ENCODE measurements around the gene ARHGAP31.
"Not testable (repeated sequence)": the region's sequence is repeated elsewhere in the genome, so short reads cannot be mapped to it uniquely, and the experiment has no call there.

The ARHGAP31 gene

DNA sequence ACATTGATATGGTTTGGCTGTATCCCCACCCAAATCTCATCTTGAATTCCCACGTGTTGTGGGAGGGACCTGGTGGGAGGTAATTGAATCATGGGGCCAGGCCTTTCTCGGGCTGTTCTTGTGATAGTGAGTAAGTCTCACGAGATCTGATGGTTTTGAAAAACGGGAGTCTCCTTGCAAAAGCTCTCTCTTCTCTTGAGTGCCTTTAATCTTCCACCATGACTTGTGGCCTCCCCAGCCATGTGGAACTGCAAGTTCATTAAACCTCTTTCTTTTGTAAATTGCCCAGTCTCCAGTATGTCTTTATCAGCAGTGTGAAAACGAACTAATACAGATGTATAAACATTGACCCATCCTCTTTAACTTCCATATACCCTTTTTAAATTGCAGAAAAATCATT is 26.6 kb downstream of the ARHGAP31 start:
- not testable (repeated sequence) for DNase-seq

DNA sequence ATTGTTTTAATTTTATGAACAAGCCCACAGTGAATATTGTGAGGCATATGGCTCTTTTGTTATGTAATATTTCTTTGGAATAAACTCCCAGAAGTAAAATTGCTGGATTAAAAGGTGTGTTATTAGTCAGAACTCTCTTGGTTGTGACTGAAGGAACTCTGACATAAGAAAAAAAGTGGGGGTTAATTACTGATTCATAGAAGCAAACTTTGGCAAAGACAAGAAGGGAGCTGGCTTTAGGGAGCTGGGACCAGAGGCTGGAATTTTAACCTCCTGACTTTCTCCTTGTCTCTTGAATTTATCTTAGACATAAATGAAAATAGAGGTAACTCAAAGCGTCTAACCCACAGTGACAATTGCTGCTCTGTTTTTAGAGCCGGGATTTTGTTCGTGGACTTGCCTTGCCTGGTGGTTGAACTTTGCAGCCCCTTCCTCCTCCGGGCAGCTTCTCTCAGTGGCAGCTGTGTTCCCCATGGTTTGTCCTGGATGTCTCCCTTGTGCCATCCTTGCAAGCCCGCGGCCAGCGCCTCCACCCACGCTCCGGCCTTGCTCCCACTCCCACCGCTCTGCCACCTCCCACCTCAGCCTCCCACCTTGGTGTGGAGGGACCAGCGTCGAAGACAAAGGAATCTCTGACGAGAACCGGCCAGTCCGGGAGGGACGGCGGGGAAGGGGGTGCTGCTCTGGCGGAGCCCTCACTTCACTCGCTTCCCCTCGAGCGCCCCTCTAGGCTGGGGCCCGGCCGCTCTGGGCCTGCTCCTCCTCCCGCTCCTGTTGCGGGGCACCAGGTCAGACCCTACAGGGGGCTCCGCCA is 28.0 kb downstream of the ARHGAP31 start:
- no peak for DNase-seq

DNA sequence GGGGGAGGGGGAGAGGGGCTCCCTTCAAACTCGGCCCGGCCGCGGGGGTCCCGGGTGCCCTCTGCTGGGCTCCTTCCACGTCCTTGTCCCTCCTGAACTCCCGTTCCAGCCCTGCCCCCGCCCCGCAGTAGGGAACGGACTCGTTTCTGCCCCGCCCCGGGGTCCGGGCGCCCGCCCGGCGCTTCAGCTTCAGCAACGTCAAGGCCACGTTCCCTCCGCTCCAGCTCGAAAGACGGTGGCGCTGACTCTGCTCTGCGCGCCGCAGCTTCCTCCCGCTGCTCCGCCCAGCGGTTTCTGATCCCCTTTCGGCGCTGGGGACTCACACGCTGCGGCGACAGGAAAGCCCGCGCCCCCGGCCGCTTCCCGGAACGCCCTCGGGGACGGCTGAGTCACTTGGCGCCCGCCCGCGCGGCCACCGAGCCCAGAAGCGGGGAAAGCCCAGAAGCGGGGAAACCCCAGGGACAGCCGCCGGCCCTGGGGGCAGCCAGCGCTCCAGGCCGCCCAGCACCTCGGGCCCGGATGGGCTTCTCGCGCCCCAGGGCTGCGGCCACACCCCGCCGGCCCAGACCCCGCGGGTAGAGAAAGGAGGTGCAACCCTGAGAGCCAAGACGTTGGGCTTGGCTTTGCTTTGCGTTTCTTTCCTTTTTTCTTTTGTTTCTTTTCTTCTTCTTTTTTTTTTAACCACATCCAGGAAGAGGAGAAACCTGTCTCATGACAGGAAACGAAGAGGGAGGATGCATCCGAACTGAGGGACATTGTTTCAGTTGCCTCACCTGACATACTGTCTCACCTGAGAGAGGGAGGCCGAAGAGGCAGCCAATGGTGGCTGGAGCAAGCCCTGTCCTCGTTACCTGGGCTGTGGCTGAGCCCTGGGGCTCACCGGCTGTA is 28.9 kb downstream of the ARHGAP31 start:
- peak; percentile 98 for DNase-seq

DNA sequence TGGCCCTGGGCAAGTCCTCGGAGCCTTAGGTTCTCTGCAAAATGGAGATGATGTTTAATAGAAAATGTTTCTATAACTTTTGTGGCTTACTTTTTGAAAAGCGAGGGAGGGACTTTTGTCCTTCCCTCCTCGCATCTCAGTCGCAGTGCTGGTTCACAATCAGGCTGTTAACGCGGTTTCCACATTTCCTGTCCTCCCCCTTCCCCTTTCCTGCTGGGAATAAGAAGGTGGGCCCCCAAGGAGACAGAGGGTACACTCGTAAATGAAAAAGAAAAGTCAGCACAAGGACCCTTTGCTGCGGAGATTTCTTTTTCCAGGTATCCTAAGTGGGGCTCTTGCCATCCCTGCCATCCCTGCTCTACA is 29.5 kb downstream of the ARHGAP31 start:
- no peak for DNase-seq

DNA sequence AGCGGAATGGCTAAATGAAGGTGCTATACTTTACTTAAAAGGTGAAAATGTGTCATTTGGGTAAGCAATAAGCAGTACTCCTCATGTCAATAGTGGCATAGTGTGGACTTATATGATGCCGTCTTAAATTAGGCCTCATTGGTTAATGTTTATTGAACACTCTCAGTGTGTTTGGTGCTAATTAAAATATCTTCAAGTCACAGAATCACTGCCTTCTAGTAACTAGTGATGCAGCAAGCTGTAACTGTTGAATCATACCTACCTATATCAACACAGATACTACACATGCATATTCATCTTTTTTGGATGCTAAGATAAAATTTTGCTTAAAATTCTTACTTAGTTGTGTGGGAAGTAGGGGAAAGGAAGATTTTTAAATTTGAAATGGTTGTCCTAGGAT is 30.7 kb downstream of the ARHGAP31 start:
- no peak for DNase-seq

DNA sequence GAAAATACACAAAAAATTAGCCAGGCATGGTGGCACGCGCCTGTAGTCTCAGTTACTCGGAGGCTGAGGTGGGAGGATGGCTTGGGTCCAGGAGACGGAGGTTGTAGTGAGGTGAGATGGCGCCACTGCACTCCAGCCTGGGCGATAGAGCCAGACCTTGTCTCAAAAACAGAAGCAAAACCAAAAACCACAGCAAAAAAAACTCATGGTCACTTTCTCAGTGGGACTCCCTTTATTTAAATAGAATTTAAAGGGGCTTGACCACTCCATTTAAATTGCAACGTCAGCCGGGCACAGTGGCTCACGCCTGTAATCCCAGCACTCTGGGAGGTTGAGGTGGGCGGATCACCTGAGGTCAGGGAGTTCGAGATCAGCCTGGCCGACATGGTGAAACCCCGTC is 32.8 kb downstream of the ARHGAP31 start:
- DNase-seq = no peak

DNA sequence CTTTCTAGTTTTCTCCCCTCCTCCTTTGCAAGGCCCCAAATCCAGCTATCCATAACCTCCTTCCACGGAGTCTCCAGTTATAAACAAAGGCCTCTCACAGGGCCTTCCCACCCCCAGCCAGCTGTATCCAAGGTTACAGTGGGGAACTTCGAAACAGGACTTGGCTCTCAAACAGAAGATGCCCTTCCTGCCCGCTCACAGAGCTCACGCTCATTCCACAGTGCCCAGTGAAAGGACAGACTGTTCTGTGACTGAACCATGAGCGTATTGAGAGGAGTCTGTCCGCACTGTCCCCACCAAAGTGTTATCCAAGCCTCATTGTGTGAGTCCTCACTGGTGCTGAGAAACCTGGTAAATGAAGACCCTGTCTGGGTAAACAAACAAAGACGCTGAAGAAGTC is 35.4 kb downstream of the ARHGAP31 start:
- no peak for DNase-seq

DNA sequence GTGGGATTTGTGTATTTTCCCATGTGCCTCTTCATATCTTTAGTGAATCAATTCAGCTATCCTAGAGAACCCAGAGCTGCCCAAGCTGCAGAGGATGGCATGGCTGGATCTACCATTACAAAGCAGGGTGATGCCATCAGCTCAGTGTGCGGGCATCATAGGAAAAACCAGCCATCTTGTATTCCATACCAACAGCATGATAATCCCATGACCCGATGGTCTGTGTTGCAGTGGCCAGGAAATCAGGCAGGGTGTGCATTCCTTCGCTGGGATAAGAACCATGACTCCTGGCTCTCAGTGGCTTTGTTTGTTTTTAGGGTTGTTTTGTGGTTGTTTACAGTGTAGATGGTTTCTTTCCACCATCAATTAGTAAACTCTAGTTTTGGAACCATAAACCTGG is 36.0 kb downstream of the ARHGAP31 start:
- no peak for DNase-seq

DNA sequence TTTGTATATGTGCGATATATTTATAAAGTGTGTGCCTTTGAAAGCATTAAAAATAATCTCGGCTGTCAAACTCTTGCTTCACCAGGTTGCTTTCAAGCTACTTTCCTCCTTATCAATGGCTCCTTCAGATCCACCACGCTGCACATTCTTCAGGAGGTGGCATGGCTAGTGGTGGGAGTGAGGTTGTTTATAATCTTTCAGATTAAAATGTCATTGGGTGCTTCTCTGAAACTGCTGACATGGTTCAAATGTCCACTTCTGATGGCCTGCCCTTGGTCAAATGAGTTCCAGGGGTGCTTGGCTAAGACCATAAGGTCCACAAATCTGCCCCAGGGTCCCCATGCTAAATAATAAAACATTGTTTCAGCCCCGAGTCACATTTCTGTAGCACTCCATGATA is 36.7 kb downstream of the ARHGAP31 start:
- DNase-seq = no peak

DNA sequence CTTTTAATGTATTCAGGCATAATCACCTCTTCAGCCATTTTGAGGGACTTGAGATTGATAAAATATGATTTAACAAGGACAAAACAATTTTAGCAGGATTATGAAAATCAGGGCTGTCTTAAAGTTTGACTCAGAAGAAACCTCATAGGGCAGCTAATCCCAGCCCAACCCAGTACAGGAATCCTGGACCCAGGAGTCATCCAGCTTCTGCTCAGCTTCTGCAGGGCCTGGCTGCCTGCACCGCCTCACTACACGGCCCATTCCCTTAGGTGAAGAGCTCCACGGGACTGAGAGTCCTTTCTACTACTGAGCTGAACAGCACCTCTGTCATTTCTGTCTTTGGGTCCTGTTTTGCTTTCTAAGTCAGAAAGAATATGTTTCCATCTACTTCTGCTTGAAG is 37.5 kb downstream of the ARHGAP31 start:
- DNase-seq = no peak

DNA sequence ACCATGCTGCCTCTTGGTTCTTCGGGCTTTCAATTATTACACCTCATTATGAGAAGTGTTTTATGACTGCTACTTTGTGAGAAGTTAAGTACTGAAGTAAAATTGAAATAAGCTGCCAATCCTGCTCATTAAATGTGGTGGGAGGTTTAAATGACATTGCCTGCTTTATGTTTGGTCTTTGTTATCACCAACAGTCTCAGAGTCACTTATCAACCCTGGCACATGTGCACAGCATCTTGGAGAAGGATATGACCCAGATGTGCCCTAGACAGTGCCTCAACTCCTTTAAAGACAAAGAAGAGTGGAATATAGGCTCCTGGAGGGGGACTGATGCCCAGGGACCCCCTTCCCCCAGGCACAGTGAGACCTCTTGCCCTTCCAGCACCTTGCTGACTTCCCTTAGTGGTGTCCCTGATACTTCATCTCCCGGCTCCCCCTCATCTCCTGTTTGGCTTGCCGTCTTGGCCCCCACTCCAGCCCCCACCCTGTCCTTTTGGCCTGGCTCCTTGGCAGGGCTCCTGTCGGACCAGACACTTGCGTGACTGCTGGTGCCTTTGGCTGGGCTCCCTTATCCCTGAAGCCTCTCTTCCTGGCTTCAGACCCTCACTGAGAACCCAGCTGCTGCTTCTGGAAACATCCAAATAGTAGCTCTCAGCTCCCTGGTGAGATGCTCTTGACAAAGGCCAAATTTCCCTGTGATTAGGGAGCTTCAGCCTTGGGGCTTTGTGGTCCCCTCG is 39.8 kb downstream of the ARHGAP31 start:
- no peak for DNase-seq

DNA sequence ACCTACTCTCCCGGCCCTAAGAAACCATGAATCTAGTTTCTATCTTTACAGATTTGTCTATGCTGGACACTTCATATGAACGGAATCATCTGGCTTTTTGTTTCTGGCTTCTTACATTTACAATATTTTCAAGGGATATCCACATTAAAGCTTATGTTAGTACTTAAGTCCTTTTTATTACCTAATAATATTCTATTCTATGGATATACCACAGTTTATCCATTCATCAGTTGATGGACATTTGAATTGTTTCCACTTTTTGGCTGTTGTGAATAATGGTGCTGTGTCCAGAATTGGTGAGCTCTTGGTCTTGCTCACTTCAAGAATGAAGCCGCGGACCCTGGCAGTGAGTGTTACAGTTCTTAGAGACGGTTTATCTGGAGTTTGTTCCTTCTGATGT is 42.6 kb downstream of the ARHGAP31 start:
- DNase-seq = no peak

DNA sequence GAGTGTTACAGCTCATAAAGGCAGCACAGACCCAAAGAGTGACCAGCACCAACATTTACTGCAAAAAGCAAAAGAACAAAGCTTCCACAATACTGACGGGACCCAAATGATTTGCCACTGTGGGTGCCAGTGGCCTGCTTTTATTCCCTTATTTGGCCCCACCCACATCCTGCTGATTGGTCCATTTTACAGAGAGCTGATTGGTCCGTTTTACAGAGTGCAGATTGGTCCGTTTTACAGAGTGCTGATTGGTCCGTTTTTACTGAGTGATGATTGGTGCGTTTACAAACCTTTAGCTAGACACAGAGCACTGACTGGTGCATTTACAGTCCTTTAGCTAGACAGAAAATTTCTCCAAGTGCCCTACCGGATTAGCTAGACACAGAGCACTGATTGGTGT is 43.2 kb downstream of the ARHGAP31 start:
- not testable (repeated sequence) for DNase-seq

DNA sequence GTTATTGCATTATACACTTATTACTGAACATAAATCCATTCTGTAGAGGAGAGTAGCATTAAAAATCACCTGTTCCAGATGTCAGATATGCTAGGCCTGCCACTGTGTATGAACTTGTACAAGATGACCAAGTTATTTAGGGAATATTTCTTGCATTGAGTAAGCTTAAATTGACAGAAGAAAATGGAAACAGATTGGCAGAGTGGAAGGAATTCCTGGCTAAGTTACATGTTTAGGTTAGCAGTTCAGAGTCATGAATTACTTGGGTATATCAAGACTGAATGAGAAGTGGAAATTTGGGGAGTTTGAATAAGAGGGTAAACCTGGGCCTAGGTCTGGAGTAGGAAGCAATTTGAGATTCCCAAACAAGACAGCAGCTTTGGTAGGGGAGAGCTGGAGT is 44.6 kb downstream of the ARHGAP31 start:
- DNase-seq = no peak

DNA sequence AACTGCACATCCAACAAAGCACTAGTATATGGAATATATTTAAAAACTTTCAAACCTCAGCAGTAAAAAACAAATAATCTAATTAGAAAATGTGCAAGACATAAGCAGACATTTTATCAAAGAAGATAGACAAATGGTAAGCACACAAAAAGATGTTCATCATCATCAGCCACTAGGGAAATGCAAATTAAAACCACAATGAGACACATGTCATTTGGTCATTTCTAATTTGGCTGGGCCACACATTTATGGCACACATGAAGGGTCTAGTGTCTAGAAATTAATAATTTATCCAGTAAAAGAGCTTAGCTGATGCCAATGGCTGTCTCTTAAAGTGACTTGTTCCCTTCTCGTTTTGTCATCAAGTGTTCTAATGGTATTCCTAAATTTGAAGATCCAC is 45.8 kb downstream of the ARHGAP31 start:
- no peak for DNase-seq

DNA sequence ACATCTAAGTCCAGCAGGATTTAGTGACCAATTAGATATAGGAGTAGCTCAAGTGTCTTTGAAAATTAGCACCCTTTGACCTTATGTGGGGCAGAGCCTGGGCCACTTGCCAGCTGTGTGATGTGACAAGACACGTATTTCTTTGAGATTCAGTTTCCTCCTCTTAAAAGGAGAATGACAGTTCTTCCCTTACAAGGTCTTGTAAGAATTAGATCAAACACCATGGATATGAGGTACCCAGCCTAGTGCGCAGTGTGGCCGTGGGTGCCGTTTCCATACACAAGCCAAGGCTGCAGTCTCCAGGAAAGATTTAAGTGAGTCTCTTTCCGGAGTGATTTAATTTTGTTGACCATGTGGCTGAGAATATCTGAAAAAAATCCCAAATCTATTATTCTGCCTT is 46.3 kb downstream of the ARHGAP31 start:
- no peak for DNase-seq

DNA sequence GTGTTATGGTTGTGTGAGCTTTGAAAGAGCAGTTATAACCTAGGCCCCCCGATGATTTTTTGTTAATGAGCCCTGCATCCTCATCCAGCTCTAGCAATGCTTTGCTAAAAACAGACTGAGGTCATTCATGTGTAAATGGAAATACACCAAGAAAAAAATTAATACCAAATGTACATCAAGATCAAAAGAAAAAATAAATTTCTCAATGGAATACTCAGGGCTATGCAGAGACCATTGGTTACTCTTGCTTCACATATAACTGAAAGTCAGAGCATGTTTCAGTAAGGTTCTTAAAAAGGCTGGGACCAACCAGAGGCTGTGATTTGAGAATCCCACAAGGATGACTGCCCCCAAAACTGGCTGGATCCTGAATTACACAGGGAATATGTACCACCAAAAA is 48.0 kb downstream of the ARHGAP31 start:
- no peak for DNase-seq

DNA sequence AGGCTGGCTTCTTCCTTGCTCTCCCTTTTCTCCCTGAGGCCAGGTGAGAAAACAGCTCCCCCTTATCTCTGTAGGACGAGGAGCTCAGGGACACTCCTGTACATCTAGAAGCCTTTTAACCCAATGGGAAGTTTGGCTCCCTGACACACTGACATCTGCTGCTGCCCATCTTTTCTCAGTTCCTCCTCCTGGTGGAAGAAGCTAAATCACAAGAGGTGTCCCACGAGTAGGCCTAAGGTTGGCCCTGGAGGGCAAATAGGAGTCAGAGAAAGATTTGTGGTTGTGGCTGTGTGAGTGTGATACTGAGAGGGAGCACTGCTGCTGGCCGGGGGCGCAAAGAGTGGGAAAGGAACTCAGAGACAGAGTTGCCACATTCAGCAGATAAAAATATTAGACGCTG is 49.5 kb downstream of the ARHGAP31 start:
- DNase-seq = no peak

DNA sequence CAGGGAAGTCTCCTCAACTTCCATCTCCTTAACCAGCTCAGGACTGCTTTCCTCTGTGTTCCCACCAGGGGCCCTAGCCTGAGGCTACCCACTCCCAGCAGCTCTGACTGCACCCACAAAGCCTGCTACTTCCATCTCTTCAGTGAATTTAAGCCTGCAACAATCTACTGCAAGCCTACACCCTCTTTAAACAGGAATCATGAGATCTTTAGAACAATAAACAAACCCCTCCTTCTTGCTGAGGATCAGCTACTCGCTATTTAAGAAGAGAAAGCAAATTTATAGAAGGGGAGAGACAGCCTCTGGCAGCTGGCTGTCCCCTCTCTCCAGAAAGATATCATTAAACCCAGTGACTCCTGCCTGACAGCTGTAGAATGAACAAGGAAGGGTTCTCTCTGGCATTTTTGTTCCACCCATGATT is 51.9 kb downstream of the ARHGAP31 start:
- DNase-seq = no peak

DNA sequence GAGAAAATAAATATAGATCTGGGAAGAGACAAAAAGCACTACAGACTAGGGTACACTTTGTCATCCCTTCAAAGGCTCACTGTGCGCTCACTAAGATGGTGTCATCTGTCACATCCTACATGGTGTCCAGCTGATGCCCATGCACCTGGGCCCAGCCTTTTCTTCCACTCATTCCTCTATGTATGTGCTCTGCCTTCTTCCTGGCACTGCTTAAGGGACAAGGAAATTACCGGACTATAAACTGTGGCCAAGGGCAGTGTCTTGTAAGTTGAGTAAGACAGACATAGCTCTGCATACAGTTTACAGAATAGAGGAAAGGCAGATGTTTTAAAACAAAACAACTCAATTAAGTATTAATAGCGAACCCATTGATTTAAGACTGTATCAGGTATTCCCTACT is 52.9 kb downstream of the ARHGAP31 start:
- DNase-seq = no peak

DNA sequence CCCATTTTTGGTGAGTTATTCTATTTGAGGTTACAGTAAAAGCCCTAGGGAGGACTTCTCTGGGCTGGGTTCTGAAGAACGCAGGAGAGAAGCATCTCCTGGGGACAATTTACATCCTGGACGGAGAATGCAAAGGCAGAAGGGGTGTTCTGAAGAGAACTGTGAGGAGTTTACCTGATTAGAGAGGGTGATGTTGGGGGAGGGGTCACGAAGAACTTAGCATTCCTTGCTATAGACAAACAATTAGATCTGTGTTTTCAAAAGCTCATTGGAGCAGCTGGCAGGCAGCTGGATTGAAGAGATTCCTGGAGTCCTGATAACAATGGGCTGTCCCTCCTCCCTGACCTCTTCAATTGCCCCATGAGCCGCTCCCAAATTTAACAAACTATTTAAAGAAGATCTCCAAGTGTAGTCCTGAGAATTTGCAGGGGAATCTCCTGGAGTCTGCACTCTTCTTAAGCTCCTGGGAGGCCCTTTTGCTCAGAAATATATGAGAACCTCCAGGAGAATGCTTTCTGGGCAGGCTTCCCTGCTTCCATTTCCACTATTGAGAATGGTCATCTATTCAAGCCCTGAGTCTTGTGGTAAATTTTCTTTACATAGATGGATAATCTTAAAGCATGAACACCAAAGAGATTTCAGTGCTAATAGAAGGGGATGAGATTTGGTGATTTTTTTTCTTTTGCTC is 55.3 kb downstream of the ARHGAP31 start:
- DNase-seq = no peak

DNA sequence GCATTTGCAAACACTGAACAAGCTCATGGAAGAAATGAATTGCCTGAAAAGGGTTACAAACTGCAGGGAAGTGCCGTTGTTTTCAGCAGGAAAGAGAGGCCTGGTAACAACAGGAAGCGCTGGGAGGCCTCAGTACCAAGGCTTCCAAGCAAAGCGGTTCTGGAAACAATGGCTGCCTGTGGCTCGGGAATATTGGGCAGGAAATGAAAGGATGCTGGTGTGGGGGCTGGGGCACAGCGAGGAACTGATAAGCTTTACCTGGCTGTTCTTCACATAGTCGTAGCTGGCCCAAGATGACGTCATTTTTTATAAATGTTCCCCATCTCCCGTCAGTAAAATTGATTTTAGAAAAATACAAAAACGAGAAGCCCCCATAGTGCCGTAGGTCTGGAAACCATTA is 55.9 kb downstream of the ARHGAP31 start:
- no peak for DNase-seq

DNA sequence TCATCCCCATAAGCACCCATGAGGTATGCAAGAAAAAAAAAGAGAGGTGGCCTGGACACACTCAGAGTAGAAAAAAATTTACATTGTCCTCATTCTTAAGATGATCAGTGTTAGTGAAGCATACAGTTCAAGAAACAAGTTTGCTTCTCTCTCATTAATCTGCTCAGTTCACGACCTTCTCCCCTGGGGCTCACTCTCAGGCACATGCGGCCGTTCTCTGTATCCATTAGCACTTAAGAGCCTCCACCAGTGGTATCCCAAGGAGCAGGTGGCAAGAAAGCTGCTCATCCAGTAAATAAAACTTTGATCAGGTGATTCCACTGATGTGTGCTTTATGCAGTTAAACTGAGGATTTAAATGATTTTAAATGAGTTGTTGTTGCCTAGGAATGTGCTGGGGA is 57.4 kb downstream of the ARHGAP31 start:
- DNase-seq = no peak

Data from activated CD8-positive, alpha-beta memory T cell treated with anti-CD3 and anti-CD28 coated beads for 24 hours (primary cell).